ENCODE results near the gene CENPH. TPM values are rescaled to one million over a fixed set of nuclear protein-coding genes. Genes with fewer than 3 reads are reported as not detected.
"Not testable (repeated sequence)": the region's sequence is repeated elsewhere in the genome, so short reads cannot be mapped to it uniquely, and the experiment has no call there.

The CENPH gene
- total RNA-seq, 1 donor from 2014 or later, result 8.9 TPM

- DNase-seq (ENCODE audit: low read depth in 2 of 2), result no peak
Observed at GRCh38 chr5:69250593-69250992, 61.2 kb downstream of the CENPH start.

- no peak for DNase-seq (ENCODE audit: low read depth in 2 of 2)
Observed at GRCh38 chr5:69252437-69252836, 63.1 kb downstream of the CENPH start.

- DNase-seq (ENCODE audit: low read depth in 2 of 2), result not testable (repeated sequence)
Observed at GRCh38 chr5:69255940-69256339, 66.6 kb downstream of the CENPH start.

GRCh38 chr5:69257577-69257976 lies 68.2 kb downstream of the CENPH start:
- DNase-seq (ENCODE audit: low read depth in 2 of 2), result no peak

Other genes with a start within 250 kb of the CENPH start
- gene SLC30A5, start 95.6 kb upstream of the CENPH start, total RNA-seq, result 49.8 and 53.9 TPM in 2 replicates
- 37.0 and 115 TPM in 2 replicates for gene CCNB1, start 22.4 kb upstream of the CENPH start, total RNA-seq
- 24.9 and 37.9 TPM in 2 replicates for gene CDK7, start 45.3 kb downstream of the CENPH start, total RNA-seq
- 2.9 and 3.0 TPM in 2 replicates for gene CCDC125, start 143.2 kb downstream of the CENPH start, total RNA-seq
- 15.6 and 16.7 TPM in 2 replicates for gene AK6, start 179.9 kb downstream of the CENPH start, total RNA-seq
- gene TAF9, start 179.9 kb downstream of the CENPH start, total RNA-seq, result 63.3 and 78.7 TPM in 2 replicates
- 9.0 and 11.7 TPM in 2 replicates for gene RAD17, start 180.2 kb downstream of the CENPH start, total RNA-seq
- gene MARVELD2, start 225.5 kb downstream of the CENPH start, total RNA-seq, result 0.90 and 1.6 TPM in 2 replicates